ENCODE measurements around the gene GNAS-AS1. TPM values are rescaled to one million over a fixed set of nuclear protein-coding genes. Genes with fewer than 3 reads are reported as not detected.

Gene GNAS-AS1
- total RNA-seq, 1 donor from 2014 or later, result 4.9 TPM

DNA sequence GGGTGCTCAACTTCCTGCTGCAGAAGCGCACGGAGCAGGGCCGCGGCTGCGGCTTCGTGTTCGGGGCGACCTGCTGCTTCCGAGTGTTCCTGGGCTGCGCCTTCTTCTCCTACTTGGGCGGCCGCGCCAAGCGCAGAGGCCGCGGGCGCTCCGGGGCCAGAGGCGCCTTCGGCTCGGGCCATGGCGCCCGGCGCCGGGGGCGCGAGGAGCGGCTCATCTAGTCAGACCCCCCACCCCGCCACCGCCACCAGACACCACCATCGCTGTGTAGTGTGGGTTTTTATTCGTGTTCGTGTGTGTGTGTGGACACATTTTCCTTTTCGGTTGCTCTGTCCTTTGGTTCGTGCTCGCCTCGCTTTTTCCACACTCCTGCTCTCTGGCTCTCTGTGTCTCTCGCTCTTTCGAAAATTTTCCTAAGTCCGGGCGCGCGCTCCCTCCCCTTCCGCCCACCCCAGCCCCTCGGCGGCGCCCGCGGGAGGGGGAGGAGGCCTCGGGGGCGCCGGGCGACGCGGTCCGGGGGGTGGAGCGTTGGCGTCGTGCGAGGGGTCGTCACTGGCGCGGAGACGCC, 39.9 kb upstream of the GNAS-AS1 start:
- TF ChIP-seq, protein P1, sequence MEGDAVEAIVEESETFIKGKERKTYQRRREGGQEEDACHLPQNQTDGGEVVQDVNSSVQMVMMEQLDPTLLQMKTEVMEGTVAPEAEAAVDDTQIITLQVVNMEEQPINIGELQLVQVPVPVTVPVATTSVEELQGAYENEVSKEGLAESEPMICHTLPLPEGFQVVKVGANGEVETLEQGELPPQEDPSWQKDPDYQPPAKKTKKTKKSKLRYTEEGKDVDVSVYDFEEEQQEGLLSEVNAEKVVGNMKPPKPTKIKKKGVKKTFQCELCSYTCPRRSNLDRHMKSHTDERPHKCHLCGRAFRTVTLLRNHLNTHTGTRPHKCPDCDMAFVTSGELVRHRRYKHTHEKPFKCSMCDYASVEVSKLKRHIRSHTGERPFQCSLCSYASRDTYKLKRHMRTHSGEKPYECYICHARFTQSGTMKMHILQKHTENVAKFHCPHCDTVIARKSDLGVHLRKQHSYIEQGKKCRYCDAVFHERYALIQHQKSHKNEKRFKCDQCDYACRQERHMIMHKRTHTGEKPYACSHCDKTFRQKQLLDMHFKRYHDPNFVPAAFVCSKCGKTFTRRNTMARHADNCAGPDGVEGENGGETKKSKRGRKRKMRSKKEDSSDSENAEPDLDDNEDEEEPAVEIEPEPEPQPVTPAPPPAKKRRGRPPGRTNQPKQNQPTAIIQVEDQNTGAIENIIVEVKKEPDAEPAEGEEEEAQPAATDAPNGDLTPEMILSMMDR (IDR thresholded peaks at IDR 0.05; ENCODE audit: unreplicated experiment), result no peak
- H3K27me3 Mint-ChIP-seq (ENCODE audit: unreplicated experiment), result peaks cover 18% of the 10 kb centered on the region
- H3K27ac Mint-ChIP-seq (ENCODE audit: unreplicated experiment), result peak overlapping the region; percentile 95
- H3K9me3 Mint-ChIP-seq (ENCODE audit: unreplicated experiment), result no peaks in the 10 kb centered on the region
- H3K36me3 Mint-ChIP-seq (ENCODE audit: low read depth, unreplicated experiment), result peaks cover 22% of the 10 kb centered on the region
- H3K4me3 Mint-ChIP-seq (ENCODE audit: unreplicated experiment), result peak overlapping the region; percentile 92
- peak; percentile 86 for DNase-seq (ENCODE audit: low spot score)
- H3K4me1 Mint-ChIP-seq (ENCODE audit: unreplicated experiment), result peaks cover 41% of the 10 kb centered on the region

DNA sequence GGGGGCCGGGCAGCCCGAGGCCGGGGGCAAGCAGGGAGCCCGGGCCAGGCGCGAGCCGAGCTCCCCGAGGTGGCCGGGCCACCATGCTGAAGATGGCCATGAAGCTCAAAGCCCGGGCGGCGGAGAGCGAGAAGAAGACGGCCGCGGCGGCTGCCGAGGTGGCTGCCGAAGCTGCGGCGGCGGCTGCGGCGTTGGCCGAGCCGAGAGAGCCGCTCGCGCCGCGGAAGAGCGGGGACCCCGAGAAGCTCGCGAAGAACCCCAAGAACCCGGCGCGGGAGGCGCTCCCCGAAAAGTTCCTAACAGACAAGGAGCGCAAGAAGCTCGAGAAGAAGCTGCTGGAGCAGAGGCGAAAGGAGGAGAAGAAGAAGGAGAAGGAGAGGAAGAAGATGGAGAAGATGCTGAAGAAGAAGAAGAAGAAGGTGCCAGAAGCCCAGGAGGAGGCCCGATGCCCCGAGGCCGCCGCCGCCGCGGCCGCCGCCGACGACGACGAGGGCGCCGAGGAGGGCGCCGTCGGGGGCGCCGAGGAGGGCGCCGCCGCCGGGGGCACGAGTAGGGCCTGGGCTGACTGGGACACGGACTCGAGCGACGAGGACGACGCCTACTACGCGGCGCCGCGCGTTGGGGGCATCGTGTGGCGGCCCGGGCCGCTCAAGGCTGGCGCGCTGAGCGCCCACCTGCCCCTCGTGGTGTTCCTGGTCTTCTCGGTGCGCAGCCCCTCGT, 39.3 kb upstream of the GNAS-AS1 start:
- Mint-ChIP-seq H3K9me3 (ENCODE audit: unreplicated experiment) (no peaks in the 10 kb centered on the region), H3K27ac (ENCODE audit: unreplicated experiment) (peak overlapping the region; percentile 93), H3K4me1 (ENCODE audit: unreplicated experiment) (peaks cover 34% of the 10 kb centered on the region), H3K27me3 (ENCODE audit: unreplicated experiment) (peaks cover 18% of the 10 kb centered on the region), H3K36me3 (ENCODE audit: low read depth, unreplicated experiment) (peaks cover 18% of the 10 kb centered on the region), H3K4me3 (ENCODE audit: unreplicated experiment) (peak overlapping the region; percentile 91)
- TF ChIP-seq, protein P1 (IDR thresholded peaks at IDR 0.05; ENCODE audit: unreplicated experiment), result no peak
- DNase-seq (ENCODE audit: low spot score), result no peak

DNA sequence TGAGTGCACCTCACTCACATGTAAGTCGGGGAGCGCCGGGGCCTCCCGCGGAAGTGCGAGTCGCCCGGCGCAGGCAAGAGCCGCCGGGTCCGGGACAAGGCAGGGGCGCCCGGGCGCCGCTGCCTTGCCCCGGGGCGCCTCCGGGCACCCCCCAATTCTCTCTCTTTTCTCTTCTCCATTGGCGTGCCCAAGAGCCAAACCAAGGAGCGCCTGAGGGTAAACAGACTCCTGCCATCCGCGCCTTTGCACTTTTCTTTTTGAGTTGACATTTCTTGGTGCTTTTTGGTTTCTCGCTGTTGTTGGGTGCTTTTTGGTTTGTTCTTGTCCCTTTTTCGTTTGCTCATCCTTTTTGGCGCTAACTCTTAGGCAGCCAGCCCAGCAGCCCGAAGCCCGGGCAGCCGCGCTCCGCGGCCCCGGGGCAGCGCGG, 38.6 kb upstream of the GNAS-AS1 start:
- Mint-ChIP-seq H3K27me3 (ENCODE audit: unreplicated experiment) (peaks cover 18% of the 10 kb centered on the region), H3K36me3 (ENCODE audit: low read depth, unreplicated experiment) (peaks cover 13% of the 10 kb centered on the region), H3K27ac (ENCODE audit: unreplicated experiment) (peak overlapping the region; percentile 79), H3K4me1 (ENCODE audit: unreplicated experiment) (peaks cover 28% of the 10 kb centered on the region), H3K9me3 (ENCODE audit: unreplicated experiment) (no peaks in the 10 kb centered on the region), H3K4me3 (ENCODE audit: unreplicated experiment) (peak overlapping the region; percentile 95)
- TF ChIP-seq, protein P1 (IDR thresholded peaks at IDR 0.05; ENCODE audit: unreplicated experiment), result no peak
- no peak for DNase-seq (ENCODE audit: low spot score)

DNA sequence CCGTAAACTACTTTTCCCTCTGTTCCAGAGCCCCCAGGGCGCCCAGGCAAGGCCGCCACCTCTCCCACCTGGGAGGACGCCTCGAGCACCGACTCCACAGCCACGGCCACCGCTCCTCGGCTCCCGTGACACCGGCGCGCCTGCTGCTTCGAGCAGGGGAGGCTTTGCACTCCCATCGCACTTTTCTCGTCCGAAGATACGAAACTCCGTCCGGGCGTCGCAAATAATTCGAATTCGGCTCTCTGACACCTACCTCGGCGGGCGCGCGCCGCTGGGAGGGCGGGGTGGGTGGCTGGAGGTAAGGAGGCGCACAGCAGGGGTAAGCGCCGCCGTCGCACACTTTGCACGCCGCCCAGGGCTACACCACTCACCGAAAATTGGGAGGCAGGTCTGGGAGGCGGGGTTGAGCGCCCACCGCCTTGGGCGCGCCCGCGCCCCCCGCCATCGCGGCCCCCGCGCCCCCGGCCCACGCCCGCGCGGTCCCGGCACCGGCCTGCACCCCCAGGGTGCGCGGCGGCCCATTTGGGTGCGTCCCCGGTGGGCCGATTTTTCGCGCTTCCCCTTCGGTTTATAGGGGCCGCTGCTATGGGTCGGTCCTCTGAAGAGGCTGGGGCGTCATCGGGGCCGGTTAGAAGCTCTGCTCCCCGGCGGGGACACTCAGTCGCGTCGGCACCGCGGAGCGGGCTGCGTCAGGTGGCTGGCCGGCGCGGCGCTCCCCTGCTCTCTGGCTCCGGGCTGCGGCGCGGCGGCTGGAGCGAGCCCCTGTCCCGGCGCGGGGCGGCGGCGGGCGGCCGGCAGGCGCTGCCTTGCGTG, 38.0 kb upstream of the GNAS-AS1 start:
- peaks cover 13% of the 10 kb centered on the region for H3K36me3 Mint-ChIP-seq (ENCODE audit: low read depth, unreplicated experiment)

More for the DNA sequence above, 38.0 kb upstream of the GNAS-AS1 start:
- Mint-ChIP-seq H3K27me3 (ENCODE audit: unreplicated experiment) (peaks cover 18% of the 10 kb centered on the region), H3K4me3 (ENCODE audit: unreplicated experiment) (peak overlapping the region; percentile 93), H3K27ac (ENCODE audit: unreplicated experiment) (peak overlapping the region; percentile 89), H3K9me3 (ENCODE audit: unreplicated experiment) (no peaks in the 10 kb centered on the region), H3K4me1 (ENCODE audit: unreplicated experiment) (peaks cover 24% of the 10 kb centered on the region)
- DNase-seq (ENCODE audit: low spot score), result peak; percentile 68
- TF ChIP-seq, protein P1 (IDR thresholded peaks at IDR 0.05; ENCODE audit: unreplicated experiment), result no peak
